HG03039 (cell line): ENCODE measurements around the gene IL4R.
A peak's percentile ranks its signal among the peaks of the same experiment; 100 is the strongest.
"Not testable (repeated sequence)": the region's sequence is repeated elsewhere in the genome, so short reads cannot be mapped to it uniquely, and the experiment has no call there.

Experiments used
- ATAC-seq: cut with Tn5 transposase; IDR thresholded peaks from one replicate; pipeline ENCODE4 v1.9.1; 2021; ENCODE audit warnings: mild to moderate bottlenecking, moderate library complexity; ENCODE audit not compliant: unreplicated experiment

IL4R gene

DNA sequence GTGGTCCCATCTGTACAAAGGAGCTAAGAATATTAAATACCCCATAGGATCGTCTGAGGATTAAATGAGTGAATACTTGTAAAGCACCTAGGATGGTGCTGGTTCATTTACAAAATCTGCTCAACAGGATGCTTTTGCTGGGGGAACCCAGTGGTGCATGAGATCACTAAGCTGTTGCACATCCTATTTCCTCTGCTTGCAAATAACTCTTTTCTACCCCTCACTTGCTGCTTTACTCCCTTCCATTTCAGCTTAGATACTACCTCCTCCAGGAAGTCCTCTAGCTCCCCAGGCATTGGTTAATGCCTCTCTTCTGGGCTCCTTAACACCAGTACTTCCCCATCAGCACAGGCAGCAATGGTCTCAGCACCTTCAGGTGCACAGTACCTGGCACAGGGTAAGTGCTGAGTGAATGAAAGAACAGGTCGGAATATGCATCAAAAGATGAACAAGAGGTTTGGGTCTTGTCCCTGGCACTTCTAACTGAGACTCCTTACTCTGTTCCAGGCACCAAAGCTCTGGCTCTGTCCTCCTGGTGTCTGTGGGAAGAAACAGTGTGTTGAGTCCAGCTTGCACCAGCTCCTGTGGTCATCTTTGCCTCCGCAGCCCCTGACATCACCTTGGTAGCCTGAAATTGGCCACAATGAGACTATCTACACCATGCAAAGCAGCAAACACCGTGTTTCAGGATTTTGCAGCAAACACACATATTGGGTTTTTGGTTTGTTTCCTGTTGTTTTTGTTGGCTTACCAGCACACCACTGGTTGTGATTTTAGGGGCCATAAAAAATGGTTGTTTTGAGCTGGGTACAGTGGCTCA, 64.1 kb downstream of the IL4R start:
- no peak for ATAC-seq

DNA sequence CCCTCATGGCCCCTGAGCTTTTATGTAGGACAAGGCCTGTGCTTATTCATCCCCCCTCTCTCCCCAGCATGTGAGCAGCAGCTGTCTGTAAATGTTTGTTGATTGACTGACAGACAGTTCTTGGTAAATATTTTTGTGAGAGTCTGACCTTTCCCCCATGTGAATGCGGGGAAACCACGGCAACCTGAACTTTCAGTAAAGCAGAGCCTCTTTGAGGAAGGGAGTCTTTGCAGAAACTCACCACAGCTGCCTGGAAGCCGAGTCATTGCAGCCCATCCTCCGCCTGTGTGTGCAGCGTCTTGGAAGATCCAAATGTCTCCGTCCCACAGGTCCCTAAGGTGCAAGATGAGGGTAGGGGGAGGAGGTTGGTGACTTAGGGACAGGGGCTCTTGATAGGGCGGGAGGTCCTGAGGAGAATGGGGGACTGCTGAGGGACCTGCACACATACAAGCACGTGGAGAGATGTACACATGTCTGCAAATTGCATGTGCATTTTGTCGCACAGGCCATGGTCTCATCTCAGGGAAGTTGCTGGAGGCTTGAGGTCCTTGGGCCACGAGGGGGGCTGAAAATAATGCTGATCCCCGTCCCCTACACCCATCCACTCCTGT, 65.2 kb downstream of the IL4R start:
- ATAC-seq: no peak

DNA sequence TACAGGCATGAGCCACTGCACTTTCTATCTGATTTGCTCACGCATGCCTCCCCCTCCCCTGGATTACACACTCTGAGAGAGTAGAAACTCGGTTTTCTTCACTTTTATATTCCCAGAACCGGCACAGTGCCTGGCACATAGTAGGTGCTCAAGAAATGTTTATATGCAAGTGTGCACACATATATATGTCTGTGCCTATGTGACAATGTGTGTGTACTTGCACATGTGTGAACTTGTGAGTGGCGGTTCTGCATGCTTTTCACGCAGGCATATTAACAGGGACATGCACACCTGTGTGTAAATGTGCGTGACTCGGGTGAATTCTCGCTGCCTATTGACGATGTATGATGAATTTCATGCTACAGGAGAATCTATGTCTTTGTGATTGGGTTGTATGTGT, 66.1 kb downstream of the IL4R start:
- no peak for ATAC-seq

DNA sequence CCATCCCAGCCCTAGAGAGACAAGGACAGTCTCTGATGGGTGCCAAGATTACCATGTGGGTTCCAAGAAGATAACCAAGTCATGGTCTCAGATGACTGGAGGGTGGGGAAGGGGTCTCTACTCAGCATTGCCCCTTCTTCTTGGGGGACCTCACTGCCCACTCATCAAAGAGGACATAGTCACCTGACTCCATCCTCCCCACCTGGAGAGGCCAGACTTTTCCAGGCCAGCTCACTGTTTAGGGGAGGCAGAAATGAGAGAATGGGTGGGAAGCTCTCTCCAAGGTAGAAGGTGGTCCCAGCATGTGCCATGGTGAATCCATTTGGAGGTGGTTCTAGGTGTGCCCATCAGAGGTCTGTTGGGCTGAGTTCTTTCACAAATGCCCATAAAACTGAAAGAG, 67.5 kb downstream of the IL4R start:
- ATAC-seq: no peak

DNA sequence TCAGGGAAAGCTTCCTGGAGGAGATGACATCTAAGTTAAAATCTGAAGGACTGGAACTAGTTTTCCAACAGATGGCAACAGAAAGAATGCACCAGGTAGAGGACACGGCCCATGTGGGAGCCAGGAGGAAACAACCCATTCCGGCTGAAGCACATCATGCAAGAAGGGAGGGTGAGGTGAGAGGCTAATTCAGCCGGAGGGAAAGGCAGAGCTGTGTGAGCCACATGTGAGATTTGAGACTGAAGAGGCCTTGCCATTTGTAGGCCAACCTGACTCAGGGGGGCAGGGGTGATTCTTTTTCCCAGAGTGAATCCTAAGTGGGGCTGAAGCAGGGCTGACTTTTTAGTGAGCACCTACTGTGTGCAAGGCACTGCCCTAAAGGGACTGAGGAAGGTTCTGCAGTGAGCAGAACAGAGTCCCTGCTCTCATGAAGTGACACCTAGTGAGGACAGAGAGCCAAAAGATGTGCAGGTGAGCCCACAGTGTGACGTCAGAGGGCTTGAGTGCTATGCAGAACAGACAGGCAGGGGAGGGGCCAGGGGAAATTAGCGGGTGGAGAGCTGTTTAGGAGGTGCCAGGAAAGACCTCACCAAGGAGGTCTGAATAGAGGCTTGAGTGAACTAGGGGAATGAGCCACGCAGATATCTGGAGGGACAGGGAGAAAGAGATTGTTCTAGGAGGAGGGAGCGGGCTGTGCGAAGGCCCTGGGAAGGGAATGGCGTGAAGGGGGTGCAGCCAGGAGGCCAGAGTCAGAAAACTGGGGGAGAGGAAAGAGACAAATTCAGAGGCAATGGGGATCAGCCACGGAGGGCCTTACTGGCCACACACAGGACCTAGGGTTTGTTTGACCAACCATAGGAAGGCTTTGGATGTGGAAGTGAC, 68.4 kb downstream of the IL4R start:
- ATAC-seq: no peak

DNA sequence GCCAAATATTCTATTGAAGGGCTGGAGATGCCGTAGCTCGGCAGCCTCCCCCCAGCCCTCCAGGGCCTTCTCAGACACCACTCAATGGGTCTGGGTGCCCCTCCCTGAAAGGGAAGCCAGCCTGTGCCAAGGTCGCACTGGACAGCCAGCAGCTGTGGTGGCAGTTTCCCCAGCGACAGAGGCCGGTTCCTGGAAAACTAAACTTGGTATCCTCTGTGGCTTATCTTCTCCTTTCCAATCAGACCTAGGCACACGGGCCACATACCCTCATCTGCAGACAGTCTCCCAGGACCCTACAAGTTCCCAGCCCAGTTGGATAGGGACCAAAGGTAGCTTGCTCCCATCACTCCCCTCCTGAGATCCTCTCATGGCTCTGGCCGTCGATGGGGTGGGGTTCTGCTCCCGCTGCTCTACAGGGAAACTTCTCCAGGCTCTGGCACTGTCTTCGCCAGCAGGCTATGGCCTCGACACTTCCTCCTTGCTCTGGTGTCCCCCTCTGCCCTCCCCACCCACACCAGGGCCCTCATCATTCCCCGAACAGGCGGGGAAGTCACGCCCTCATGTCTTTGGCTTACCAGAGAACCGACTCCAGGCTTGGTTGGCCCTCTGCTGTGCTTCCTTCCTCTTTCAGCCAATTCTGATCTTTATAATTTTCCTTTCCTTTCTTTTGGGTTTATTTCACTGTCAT, 69.9 kb downstream of the IL4R start:
- ATAC-seq: no peak

DNA sequence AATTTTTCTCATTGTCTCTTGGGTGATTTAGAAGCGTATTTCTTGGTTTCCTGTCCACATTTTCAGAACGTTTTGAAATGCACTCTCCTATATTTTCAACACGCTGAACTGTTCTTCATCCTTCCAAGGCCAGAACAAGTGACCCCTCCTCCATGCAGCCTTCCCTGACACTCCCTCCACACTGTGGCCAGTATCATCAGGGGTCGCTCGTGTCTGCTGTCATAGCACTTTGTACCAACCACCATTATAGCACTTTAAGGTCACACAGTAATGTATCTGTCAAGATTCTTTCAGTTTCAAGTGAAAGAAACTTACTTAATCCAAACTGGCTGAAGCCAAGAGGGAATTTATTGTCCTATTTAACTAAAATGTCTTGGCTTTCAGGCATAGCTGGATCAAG, 70.7 kb downstream of the IL4R start:
- no peak for ATAC-seq

DNA sequence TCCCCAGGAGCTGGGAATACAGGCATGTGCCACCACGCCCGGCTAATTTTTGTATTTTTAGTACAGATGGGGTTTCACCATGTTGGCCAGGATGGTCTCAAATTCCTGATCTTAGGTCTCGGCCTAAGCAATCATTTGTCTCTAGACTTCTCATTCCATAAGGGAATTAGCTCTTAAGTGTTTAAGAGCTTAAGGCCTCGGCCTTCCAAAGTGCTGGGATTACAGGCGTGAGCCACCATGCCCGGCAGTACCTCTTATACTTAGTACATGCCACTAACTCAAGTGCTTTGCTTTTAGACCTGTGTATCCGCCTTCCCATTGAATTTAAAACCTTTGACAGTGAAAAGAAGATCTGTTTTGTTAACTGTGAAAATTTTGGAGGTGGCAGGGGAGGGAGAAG, 71.6 kb downstream of the IL4R start:
- no peak for ATAC-seq

DNA sequence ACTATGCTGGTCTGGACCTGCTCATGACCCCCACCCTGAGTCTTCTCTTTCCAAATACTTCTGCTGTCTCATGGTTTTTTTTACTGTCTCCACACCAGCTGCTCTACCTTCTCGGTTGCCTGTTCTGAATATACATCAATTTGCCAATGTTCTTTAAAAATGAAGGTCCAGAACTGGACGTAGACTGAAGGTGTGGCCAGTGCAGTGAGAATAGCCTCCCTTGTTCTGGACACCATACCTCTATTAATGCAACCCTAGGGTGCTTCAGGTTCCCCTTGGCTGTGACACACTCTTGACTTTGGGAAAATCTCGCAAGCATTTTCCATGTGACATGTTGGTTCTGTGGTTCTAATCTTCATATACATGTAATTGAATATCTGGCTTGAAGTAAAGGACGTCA, 72.9 kb downstream of the IL4R start:
- no peak for ATAC-seq

DNA sequence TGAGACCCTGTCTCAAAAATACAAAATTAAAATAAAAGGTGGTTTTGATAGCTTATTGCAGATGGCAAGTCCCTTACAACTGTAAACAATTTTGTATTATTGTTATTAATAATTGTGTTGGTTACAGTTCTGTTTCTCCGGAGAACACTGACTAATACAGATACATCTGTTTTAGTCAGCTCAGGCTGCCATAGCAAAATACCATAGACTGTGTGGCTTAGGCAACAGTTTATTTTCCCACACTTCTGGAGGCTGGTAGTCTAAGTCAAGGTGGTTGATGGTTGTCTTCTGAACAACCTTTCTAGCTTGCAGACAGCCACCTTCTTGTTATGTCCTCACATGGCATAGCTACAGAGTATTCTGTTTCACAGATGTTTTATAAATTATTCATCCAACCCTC, 74.0 kb downstream of the IL4R start:
- peak; percentile 72 for ATAC-seq

DNA sequence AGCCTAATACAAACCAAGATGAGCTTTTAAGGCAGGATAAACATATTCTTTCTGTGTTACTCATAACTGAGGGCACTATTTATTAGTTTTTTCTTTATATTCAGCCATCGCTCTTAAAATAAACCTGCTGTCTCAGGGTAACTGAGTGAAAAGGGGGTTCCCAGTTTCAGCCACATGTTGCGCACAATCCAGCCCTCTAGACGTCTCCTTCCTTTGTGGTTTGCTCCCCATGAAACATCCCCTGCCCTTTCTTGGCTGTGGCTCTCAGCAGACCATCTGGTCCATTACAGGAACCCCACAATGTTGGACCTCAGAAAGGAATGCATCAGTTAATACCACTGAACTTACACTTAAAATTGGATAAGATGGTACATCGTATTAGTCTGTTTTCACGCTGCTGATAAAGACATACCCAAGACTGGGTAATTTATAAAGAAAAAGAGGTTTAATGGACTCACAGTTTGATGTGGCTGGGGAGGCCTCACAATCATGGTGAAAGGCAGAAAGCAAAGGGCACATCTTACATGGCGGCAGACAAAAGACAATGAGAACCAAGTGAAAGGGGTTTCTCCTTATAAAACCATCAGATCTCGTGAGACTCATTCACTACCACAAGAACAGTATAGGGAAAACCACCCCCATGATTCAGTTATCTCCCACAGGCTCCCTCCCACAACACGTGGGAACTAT, 75.6 kb downstream of the IL4R start:
- ATAC-seq: no peak

DNA sequence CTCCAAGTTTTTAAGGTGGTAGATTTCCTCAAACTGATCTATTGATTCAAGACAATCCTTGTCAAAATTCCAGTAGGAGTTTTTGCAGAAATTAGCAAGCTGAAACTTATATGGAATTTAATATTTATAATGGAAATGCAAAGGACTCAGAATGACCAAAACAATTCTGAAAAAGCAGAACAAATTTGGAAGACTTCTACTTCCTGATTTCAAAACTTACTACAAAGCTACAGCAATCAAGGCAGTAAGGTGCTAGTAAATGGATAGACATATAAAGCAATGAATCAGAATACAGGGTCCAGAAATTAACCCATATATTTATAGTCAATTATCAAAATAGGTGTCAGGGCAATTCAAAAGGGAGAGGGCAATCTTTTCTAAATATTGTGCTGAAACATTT, 76.4 kb downstream of the IL4R start:
- no peak for ATAC-seq

DNA sequence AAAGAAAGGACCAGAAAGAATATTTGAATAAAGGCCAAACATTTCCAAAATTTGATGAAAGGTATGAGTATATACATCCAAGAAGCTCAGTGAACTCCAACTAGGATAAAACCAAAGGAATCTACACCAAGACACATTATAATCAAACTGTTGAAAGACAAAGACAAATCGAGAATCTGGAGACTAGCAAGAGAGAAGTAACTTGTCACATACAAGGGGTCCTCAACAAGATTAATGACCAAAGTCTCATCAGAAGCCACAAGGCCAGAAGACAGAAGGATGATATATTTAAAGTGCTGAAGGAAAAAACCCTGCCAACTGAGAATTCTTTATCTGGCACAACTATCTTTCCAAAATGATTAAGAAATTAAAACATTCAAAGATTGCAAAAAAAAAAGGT, 78.9 kb downstream of the IL4R start:
- ATAC-seq: no peak

DNA sequence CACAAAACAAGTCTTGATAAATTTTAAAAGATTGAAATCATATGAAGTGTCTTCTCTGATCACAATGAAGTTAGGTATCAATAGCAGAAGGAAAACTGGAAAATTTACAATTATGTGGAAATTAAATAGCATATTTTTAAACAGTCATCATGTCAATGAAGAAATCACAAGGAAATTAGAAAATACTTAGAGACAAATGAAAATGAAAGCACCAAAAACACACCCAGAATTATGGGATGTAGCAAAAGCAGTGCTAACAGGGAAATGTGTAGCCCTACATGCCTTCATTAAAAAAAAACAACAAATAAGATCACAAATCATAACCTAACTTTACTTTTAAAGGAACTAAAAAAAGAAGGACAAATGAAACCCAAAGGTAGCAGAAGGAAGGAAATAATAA, 80.7 kb downstream of the IL4R start:
- ATAC-seq: no peak

DNA sequence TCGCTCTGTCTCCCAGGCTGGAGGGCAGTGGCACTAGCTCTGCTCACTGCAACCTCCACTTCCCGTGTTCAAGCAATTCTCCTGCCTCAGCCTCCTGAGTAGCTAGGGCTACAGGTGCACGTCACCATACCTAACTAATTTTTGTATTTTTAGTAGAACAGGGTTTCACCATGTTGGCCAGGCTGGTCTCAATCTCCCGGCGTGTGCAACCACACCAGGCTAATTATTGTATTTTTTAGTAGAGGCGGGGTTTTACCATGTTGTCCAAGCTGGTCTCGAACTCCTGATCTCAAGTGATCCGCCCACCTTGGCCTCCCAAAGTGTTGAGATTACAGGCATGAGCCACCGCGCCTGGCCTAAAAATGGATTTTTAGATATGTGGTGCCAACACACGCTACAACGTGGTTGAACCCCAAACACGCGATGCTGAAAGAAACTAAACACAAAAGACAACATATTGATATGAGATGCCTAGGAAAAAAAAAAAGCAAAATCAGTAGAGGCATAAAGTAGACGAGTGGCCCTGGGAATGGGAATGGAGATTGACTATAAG, 84.6 kb downstream of the IL4R start:
- ATAC-seq: not testable (repeated sequence)

DNA sequence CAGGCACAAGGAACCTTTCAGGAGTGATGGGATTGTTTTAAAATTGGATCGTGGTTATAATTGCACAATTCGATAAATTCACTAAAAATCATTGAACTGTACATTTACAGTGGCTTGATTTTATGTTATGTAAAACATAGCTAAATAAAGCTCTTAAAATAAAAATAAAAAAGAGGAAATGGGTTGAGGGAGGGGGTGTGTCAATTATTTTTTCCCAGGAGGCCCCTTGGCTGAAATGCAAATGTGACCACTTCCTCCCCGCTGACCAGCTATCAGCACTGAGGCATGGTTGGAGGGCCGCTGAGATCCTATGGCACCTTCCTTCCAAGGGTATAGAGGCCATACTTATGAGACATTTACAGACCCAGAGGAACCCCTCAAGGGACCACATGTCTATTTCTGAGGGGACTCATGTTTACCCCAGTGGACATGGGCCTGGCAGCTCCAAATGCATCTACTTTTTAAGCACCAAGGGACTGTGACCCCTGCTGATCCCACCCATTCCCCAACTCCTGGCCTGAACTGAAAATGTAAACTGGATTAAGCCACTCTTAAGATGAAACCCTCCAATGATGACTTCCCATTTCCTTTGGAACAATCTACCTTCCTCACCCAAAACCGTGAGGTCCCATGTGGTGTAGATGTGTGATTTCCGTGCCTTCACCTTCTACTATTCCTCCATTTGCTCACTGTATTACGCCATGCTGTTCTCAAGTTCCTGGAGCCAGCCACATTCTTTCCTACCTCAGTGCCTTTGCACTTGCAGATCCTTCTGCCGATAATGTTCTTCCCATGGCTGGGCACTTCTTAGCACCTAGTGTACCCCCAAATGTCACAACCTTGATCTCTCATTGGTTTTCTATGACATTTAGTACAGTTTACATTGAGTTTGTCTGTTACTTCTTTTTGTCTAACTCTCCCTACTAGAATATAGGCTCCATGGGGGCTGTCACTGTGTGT, 85.4 kb downstream of the IL4R start:
- no peak for ATAC-seq

DNA sequence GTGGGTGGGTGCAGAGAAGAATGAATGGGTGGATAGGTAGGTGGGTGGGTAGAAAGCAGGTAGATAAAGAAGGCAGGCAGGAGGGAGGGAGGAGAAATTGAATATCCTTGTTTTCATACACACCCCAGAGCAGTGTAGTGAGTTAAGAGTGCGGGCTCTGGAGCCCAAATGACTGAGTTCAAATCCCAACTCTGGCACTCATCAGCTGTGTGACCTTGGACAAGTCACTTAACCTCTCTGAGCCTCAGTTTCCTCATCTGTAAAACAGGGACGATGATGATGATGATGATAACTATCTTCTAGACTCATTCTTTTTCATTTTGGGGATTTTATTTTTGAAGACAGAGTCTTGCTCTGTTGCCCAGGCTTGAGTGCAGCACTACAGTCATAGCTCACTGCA, 86.2 kb downstream of the IL4R start:
- ATAC-seq: no peak

DNA sequence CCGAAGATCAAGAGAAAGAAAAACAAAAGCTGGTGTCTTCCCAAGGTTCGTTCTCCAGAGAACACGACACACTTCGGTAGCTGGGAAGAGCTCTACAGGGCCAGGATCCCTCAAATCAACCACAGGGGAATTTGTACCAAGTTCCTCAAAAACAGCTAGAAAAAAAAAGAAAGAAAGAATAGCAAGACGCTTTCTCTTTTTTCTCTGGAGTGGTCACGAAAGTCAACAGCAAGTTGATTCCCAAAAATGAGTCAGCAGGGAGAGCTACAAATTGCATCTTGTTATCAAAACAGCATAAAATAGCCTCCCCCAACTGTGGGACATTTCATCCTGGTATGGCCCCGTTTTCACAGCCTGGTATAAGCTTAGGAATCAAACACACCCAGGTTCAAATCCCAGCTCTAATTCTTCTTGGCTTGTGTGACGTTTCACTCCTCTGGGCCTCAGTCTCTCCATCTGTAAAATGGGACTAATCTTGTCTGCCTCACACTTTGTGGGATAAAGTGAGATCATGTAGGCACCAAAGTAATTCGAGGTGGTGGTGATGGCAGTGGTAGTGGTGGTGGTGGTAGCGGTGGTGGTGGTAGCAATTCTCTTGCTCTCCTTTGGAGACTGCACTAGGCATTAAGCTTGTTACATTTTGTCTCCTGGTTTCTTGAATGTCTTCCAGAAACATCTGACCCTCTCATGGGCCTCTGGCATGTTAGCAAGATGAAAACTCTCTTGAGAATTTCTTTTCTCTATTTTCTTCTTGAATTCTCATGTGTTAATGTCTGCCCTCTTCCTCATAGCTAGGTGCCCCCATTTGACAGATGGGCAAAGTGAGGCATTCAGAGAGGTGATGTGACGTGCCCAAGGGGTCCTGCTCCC, 87.2 kb downstream of the IL4R start:
- no peak for ATAC-seq
